SKM-1 treated with dmso at 0.1 percent for 144 hours (cell line): ENCODE results near the gene PCDH7.

Experiments used
- DNase-seq: peaks from one replicate; lab custom pipeline; 2025; ENCODE audit not compliant: unreplicated experiment; lab: John Stamatoyannopoulos, UW

The PCDH7 gene

DNA sequence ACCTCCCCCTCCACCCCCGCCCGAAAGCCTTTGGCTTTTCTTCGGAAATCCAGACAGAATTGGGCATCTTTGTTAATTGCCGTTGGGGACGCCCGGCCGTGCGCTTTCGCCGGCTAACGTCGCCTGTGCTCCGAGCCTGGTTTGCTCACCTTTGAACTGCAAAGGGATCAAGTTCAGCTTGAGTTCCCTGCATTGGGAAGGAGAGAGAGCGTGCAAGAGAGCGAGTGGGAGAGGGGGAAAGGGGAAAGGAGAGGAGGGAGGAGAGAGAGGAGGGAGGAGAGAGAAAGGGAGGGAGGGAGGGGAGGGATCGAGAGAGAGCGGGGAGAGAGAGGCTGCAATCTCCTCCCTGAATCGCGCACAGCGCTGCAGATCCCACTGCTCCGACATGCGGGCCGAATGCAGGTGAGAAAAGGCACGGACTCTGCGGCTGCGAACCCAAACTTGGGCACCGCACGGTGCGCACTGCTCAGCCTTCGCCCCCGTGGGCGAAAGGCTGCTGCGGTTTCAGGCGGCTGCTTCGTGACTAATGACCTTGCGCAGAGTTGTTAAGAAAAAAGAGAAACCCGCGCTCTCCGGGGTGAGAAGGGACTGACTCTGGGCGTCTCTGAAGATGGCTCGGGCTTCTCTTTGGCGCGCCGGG lies at the start of gene PCDH7:
Gene PCDH7, plus strand, starts transcription at position 349 of the 640 bp plus-strand sequence. CDS start 1,054 bp downstream, outside the sequence.
- DNase-seq: no peak

GRCh38 chr4:30671926-30672448 lies 48.2 kb upstream of the PCDH7 start:
- no peak for DNase-seq

GRCh38 chr4:30696191-30696590 lies 24.0 kb upstream of the PCDH7 start:
- no peak for DNase-seq

- peak; percentile 33 for DNase-seq
Observed at GRCh38 chr4:30714408-30715031, 5.6 kb upstream of the PCDH7 start.

GRCh38 chr4:30716158-30716557 lies 4.0 kb upstream of the PCDH7 start:
- DNase-seq: peak; percentile 28

GRCh38 chr4:30716681-30717207 lies 3.4 kb upstream of the PCDH7 start:
- DNase-seq: no peak

- peak; percentile 37 for DNase-seq
Observed at GRCh38 chr4:30717208-30718020, 2.8 kb upstream of the PCDH7 start.

DNA sequence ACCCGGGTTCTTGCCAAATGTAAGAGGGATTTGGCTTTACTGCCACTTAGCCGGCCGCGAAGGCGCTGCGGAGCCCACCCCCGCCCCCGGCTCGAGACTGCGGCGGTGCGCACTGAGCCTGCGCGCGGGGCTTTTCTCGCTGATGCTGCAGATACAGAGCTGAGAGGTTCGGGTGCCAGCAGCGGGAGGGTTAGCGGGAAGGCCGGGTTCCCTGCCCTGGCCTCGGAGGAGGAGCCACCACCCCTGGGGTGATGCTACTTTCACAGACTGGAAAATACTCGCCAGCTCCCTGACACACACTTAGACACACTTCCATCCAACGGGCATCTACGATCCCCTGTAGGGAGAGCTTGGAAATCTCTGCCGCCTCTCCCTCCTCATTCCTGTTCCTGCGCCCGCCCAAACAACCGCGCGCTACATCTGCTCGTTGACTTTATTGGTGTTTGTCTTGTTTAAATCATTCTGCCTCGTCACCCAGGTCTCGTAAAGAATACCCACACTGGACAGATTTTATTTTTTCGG lies 2.1 kb upstream of the PCDH7 start:
- no peak for DNase-seq

- no peak for DNase-seq
Observed at GRCh38 chr4:30718641-30719453, 1.3 kb upstream of the PCDH7 start.

DNA sequence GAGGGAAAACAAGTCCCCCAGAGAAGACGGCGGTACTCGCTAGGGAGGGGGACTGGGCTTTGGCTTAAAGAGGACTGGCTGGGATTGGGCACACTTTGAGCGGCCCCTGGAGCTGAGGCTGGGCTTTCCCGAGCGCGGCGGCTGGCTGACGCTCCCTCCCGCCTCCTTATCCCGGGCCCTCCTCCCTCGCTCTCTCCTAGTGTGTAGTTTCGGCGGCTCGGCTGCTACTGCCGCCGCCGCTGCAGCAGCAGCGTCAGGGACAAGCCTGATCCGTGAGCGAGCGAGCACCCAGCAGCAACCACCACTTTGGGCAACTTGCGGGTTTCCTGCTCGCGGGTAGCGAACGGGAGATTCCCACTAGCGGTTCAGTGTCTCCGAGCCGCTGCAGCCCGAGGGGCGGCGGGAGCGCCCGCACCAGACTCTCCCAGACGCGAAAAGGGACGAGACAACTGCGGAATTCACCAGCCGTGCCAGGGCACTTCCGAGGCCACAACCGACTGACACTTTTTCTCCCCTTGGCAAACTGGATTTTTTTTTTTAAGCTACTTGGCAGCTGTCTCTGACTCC lies 632 bp upstream of the PCDH7 start:
- DNase-seq: no peak

GRCh38 chr4:30720661-30721184 lies 554 bp downstream of the PCDH7 start:
- DNase-seq: no peak

GRCh38 chr4:30721185-30722091 lies 1.3 kb downstream of the PCDH7 start:
- no peak for DNase-seq

- DNase-seq: no peak
Observed at GRCh38 chr4:30722092-30722358, 1.9 kb downstream of the PCDH7 start.

GRCh38 chr4:30722359-30723200 lies 2.4 kb downstream of the PCDH7 start:
- DNase-seq: no peak

DNA sequence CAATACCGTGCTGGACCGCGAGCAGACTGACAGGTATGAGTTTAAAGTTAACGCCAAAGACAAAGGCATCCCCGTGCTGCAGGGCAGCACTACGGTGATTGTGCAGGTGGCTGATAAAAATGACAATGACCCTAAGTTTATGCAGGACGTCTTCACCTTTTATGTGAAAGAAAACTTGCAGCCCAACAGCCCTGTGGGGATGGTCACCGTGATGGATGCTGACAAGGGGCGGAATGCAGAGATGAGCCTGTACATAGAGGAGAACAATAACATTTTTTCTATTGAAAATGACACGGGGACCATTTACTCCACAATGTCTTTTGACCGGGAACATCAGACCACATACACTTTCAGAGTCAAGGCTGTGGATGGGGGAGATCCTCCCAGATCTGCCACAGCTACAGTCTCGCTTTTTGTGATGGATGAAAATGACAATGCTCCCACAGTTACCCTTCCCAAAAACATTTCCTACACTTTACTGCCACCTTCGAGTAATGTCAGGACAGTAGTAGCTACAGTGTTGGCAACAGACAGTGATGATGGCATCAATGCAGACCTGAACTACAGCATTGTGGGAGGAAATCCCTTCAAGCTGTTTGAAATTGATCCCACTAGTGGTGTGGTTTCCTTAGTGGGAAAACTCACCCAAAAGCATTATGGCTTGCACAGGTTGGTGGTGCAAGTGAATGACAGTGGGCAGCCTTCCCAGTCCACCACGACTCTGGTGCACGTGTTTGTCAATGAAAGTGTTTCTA lies 3.2 kb downstream of the PCDH7 start:
- no peak for DNase-seq

DNA sequence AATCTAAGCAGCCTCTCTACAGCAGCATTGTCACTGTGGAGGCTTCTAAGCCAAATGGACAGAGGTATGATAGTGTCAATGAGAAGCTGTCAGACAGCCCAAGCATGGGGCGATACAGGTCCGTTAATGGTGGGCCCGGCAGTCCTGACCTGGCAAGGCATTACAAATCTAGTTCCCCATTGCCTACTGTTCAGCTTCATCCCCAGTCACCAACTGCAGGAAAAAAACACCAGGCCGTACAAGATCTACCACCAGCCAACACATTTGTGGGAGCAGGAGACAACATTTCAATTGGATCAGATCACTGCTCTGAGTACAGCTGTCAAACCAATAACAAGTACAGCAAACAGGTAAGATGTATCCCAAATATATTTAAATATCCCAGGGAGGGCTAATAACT lies 4.1 kb downstream of the PCDH7 start:
- no peak for DNase-seq

GRCh38 chr4:30725562-30725961 lies 5.4 kb downstream of the PCDH7 start:
- DNase-seq: no peak
